ENCODE measurements around the gene SLC36A1. TPM values are rescaled to one million over a fixed set of nuclear protein-coding genes. Genes with fewer than 3 reads are reported as not detected.
A peak's percentile ranks its signal among the peaks of the same experiment; 100 is the strongest.

The SLC36A1 gene
- polyA plus RNA-seq, 1 donor (not counting 4 experiments of a cell fraction or from before 2014, with no cell fraction given): 9.6 TPM

GRCh38 chr5:151509231-151509630 is 61.8 kb downstream of the SLC36A1 start:
- Histone ChIP-seq H3K79me2 (ENCODE audit: control insufficient read depth, insufficient read depth, low read length) (no peaks in the 10 kb centered on the region), H3K4me2 (ENCODE audit: control insufficient read depth, extremely low read depth, insufficient read depth, low read depth, low read length) (no peak overlapping the region), H3K27me3 (ENCODE audit: control insufficient read depth, extremely low read depth, insufficient read depth, low read length) (no peaks in the 10 kb centered on the region), H3K27ac (ENCODE audit: control insufficient read depth, insufficient read depth, low read length) (peak overlapping the region; percentile 25), H3K4me1 (ENCODE audit: control insufficient read depth, extremely low read depth, insufficient read depth, low read length) (peaks cover 16% of the 10 kb centered on the region), H3K36me3 (ENCODE audit: control insufficient read depth in 2 of 2, extremely low read depth in 1 of 2, insufficient read depth in 2 of 2, low read length in 2 of 2) (peaks cover 66 to 68% of the 10 kb centered on the region in 2 experiments), H4K20me1 (ENCODE audit: control insufficient read depth, extremely low read depth, insufficient read depth, low read length) (peaks cover 3% of the 10 kb centered on the region), H3K9ac (ENCODE audit: control insufficient read depth, extremely low read depth, insufficient read depth, low read length) (peak overlapping the region; percentile 34), H3K9me3 (ENCODE audit: control insufficient read depth, low read depth, low read length) (no peaks in the 10 kb centered on the region), H3K4me3 (ENCODE audit: control insufficient read depth in 2 of 3, extremely low read depth in 1 of 3, insufficient read depth in 2 of 3, low read depth in 1 of 3, low read length in 3 of 3) (no peak overlapping the region), H3K9me1 (ENCODE audit: control insufficient read depth, extremely low read depth, insufficient read depth, low read length) (peaks cover 2% of the 10 kb centered on the region), H2AFZ (ENCODE audit: control insufficient read depth, low read length) (no peak overlapping the region)
- FAIRE-seq (peak; percentile 84), DNase-seq (ENCODE audit: low read depth, low spot score) (no peak)
- TF ChIP-seq CTCF (optimal IDR thresholded peaks at IDR 0.05 in 1 of 3, IDR thresholded peaks at IDR 0.05 in 1 of 3, conservative IDR thresholded peaks at IDR 0.05 in 1 of 3; ENCODE audit: extremely low read depth in 1 of 3, insufficient read depth in 2 of 3, low read length in 3 of 3): no peak
- no peak for TF ChIP-seq EZH2 (IDR thresholded peaks at IDR 0.05; ENCODE audit: low read length)
- dilution Hi-C loops (cut with MboI; ENCODE audit: extremely low pct_ligation_motif_present, low sequenced_read_pairs): no loop called here

- Histone ChIP-seq H2AFZ (ENCODE audit: control insufficient read depth, low read length) (no peak overlapping the region), H3K27me3 (ENCODE audit: control insufficient read depth, extremely low read depth, insufficient read depth, low read length) (no peaks in the 10 kb centered on the region), H3K4me2 (ENCODE audit: control insufficient read depth, extremely low read depth, insufficient read depth, low read depth, low read length) (no peak overlapping the region), H3K79me2 (ENCODE audit: control insufficient read depth, insufficient read depth, low read length) (no peaks in the 10 kb centered on the region), H3K4me1 (ENCODE audit: control insufficient read depth, extremely low read depth, insufficient read depth, low read length) (peaks cover 16% of the 10 kb centered on the region), H3K4me3 (ENCODE audit: control insufficient read depth in 2 of 3, extremely low read depth in 1 of 3, insufficient read depth in 2 of 3, low read depth in 1 of 3, low read length in 3 of 3) (no peak overlapping the region), H3K9me3 (ENCODE audit: control insufficient read depth, low read depth, low read length) (no peaks in the 10 kb centered on the region), H3K27ac (ENCODE audit: control insufficient read depth, insufficient read depth, low read length) (no peak overlapping the region), H3K9me1 (ENCODE audit: control insufficient read depth, extremely low read depth, insufficient read depth, low read length) (peaks cover 2% of the 10 kb centered on the region), H3K36me3 (ENCODE audit: control insufficient read depth in 2 of 2, extremely low read depth in 1 of 2, insufficient read depth in 2 of 2, low read length in 2 of 2) (peaks cover 68 to 72% of the 10 kb centered on the region in 2 experiments), H3K9ac (ENCODE audit: control insufficient read depth, extremely low read depth, insufficient read depth, low read length) (no peak overlapping the region), H4K20me1 (ENCODE audit: control insufficient read depth, extremely low read depth, insufficient read depth, low read length) (peaks cover 3% of the 10 kb centered on the region)
- FAIRE-seq: no peak
- no peak for DNase-seq (ENCODE audit: low read depth, low spot score)
- dilution Hi-C loops (cut with MboI; ENCODE audit: extremely low pct_ligation_motif_present, low sequenced_read_pairs): no loop called here
- TF ChIP-seq CTCF (optimal IDR thresholded peaks at IDR 0.05 in 1 of 3, IDR thresholded peaks at IDR 0.05 in 1 of 3, conservative IDR thresholded peaks at IDR 0.05 in 1 of 3; ENCODE audit: extremely low read depth in 1 of 3, insufficient read depth in 2 of 3, low read length in 3 of 3) (no peak), EZH2 (IDR thresholded peaks at IDR 0.05; ENCODE audit: low read length) (no peak)
Measured at GRCh38 chr5:151509836-151510235, 62.4 kb downstream of the SLC36A1 start.
